ENCODE data around the gene FUCA2. TPM values are rescaled to one million over a fixed set of nuclear protein-coding genes. Genes with fewer than 3 reads are reported as not detected.
A peak's percentile ranks its signal among the peaks of the same experiment; 100 is the strongest.

FUCA2 gene
- total RNA-seq, 2 donors from 2014 or later: 10.4 to 14.0 TPM

GRCh38 chr6:143506199-143506598, 5.3 kb downstream of the FUCA2 start:
- no peaks in the 10 kb centered on the region for H3K9me3 Mint-ChIP-seq
- H3K4me3 Mint-ChIP-seq: no peak overlapping the region
- no peak for DNase-seq
- no peak for ATAC-seq (replicated peaks in 1 of 2)
- no peaks in the 10 kb centered on the region for H3K27me3 Mint-ChIP-seq (ENCODE audit: low read depth)
- H3K4me1 Mint-ChIP-seq (ENCODE audit: low read depth): peaks cover 33% of the 10 kb centered on the region
- H3K27ac Mint-ChIP-seq: no peak overlapping the region
- peaks cover 3 to 6% of the 10 kb centered on the region in 2 donors for H3K36me3 Mint-ChIP-seq (ENCODE audit: insufficient read depth in 2 of 2)

- Mint-ChIP-seq H3K27me3 (ENCODE audit: low read depth) (no peaks in the 10 kb centered on the region), H3K4me1 (ENCODE audit: low read depth) (peaks cover 28% of the 10 kb centered on the region), H3K36me3 (ENCODE audit: insufficient read depth in 2 of 2) (peaks cover 0 to 6% of the 10 kb centered on the region in 2 donors), H3K27ac (peak overlapping the region; percentile 87), H3K4me3 (peak overlapping the region in 1 of 2 donors; percentile 62), H3K9me3 (no peaks in the 10 kb centered on the region)
- peak; percentile 72 to 96 for ATAC-seq (replicated peaks in 1 of 2)
- DNase-seq: no peak
These were observed 6.0 kb downstream of the FUCA2 start for GRCh38 chr6:143505537-143505936.

GRCh38 chr6:143505111-143505510, 6.4 kb downstream of the FUCA2 start:
- H3K4me3 Mint-ChIP-seq: peak overlapping the region in 1 of 2 donors; percentile 62
- H3K27ac Mint-ChIP-seq: peak overlapping the region; percentile 87
- peaks cover 24% of the 10 kb centered on the region for H3K4me1 Mint-ChIP-seq (ENCODE audit: low read depth)
- peaks cover 0 to 6% of the 10 kb centered on the region in 2 donors for H3K36me3 Mint-ChIP-seq (ENCODE audit: insufficient read depth in 2 of 2)
- H3K27me3 Mint-ChIP-seq (ENCODE audit: low read depth): no peaks in the 10 kb centered on the region
- no peaks in the 10 kb centered on the region for H3K9me3 Mint-ChIP-seq
- no peak for DNase-seq
- peak; percentile 50 to 66 for ATAC-seq (replicated peaks in 1 of 2)

- no peak overlapping the region for H3K4me3 Mint-ChIP-seq
- no peaks in the 10 kb centered on the region for H3K9me3 Mint-ChIP-seq
- H3K27ac Mint-ChIP-seq: no peak overlapping the region
- no peak for ATAC-seq (replicated peaks in 1 of 2)
- H3K36me3 Mint-ChIP-seq (ENCODE audit: insufficient read depth in 2 of 2): peaks cover 0 to 6% of the 10 kb centered on the region in 2 donors
- peaks cover 18% of the 10 kb centered on the region for H3K4me1 Mint-ChIP-seq (ENCODE audit: low read depth)
- no peak for DNase-seq
- H3K27me3 Mint-ChIP-seq (ENCODE audit: low read depth): no peaks in the 10 kb centered on the region
These were observed 7.2 kb downstream of the FUCA2 start for GRCh38 chr6:143504369-143504768.

GRCh38 chr6:143501851-143502250, 9.7 kb downstream of the FUCA2 start:
- no peak for DNase-seq
- H3K36me3 Mint-ChIP-seq (ENCODE audit: insufficient read depth in 2 of 2): peaks cover 2 to 11% of the 10 kb centered on the region in 2 donors
- H3K27ac Mint-ChIP-seq: no peak overlapping the region
- ATAC-seq (replicated peaks in 1 of 2): no peak
- peaks cover 0 to 5% of the 10 kb centered on the region in 2 donors for H3K9me3 Mint-ChIP-seq
- peaks cover 24% of the 10 kb centered on the region for H3K4me1 Mint-ChIP-seq (ENCODE audit: low read depth)
- no peak overlapping the region for H3K4me3 Mint-ChIP-seq
- H3K27me3 Mint-ChIP-seq (ENCODE audit: low read depth): no peaks in the 10 kb centered on the region

GRCh38 chr6:143498428-143498827, 13.1 kb downstream of the FUCA2 start:
- Mint-ChIP-seq H3K4me3 (no peak overlapping the region), H3K36me3 (ENCODE audit: insufficient read depth in 2 of 2) (peaks cover 2 to 8% of the 10 kb centered on the region in 2 donors), H3K27ac (no peak overlapping the region), H3K9me3 (peaks cover 0 to 5% of the 10 kb centered on the region in 2 donors), H3K4me1 (ENCODE audit: low read depth) (peaks cover 12% of the 10 kb centered on the region), H3K27me3 (ENCODE audit: low read depth) (no peaks in the 10 kb centered on the region)
- ATAC-seq (replicated peaks in 1 of 2) (no peak), DNase-seq (no peak)

- Mint-ChIP-seq H3K4me3 (no peak overlapping the region), H3K9me3 (peaks cover 0 to 5% of the 10 kb centered on the region in 2 donors), H3K27ac (no peak overlapping the region), H3K27me3 (ENCODE audit: low read depth) (no peaks in the 10 kb centered on the region), H3K4me1 (ENCODE audit: low read depth) (peaks cover 12% of the 10 kb centered on the region), H3K36me3 (ENCODE audit: insufficient read depth in 2 of 2) (peaks cover 2 to 8% of the 10 kb centered on the region in 2 donors)
- ATAC-seq (replicated peaks in 1 of 2) (no peak), DNase-seq (no peak)
These were observed 14.5 kb downstream of the FUCA2 start for GRCh38 chr6:143496974-143497373.

- H3K9me3 Mint-ChIP-seq: no peaks in the 10 kb centered on the region
- H3K4me1 Mint-ChIP-seq (ENCODE audit: low read depth): no peaks in the 10 kb centered on the region
- no peak overlapping the region for H3K27ac Mint-ChIP-seq
- no peak for DNase-seq
- no peak overlapping the region for H3K4me3 Mint-ChIP-seq
- peaks cover 0 to 1% of the 10 kb centered on the region in 2 donors for H3K36me3 Mint-ChIP-seq (ENCODE audit: insufficient read depth in 2 of 2)
- no peak for ATAC-seq (replicated peaks in 1 of 2)
- H3K27me3 Mint-ChIP-seq (ENCODE audit: low read depth): no peaks in the 10 kb centered on the region
These were observed 20.7 kb downstream of the FUCA2 start for GRCh38 chr6:143490775-143491174.

GRCh38 chr6:143490244-143490643, 21.3 kb downstream of the FUCA2 start:
- no peak for ATAC-seq (replicated peaks in 1 of 2)
- no peaks in the 10 kb centered on the region for H3K4me1 Mint-ChIP-seq (ENCODE audit: low read depth)
- H3K27me3 Mint-ChIP-seq (ENCODE audit: low read depth): no peaks in the 10 kb centered on the region
- no peaks in the 10 kb centered on the region for H3K9me3 Mint-ChIP-seq
- H3K36me3 Mint-ChIP-seq (ENCODE audit: insufficient read depth in 2 of 2): peaks cover 0 to 1% of the 10 kb centered on the region in 2 donors
- H3K27ac Mint-ChIP-seq: no peak overlapping the region
- DNase-seq: no peak
- no peak overlapping the region for H3K4me3 Mint-ChIP-seq

- Mint-ChIP-seq H3K27ac (no peak overlapping the region), H3K27me3 (ENCODE audit: low read depth) (no peaks in the 10 kb centered on the region), H3K4me3 (no peak overlapping the region), H3K4me1 (ENCODE audit: low read depth) (no peaks in the 10 kb centered on the region), H3K36me3 (ENCODE audit: insufficient read depth in 2 of 2) (no peaks in the 10 kb centered on the region), H3K9me3 (no peaks in the 10 kb centered on the region)
- ATAC-seq (replicated peaks in 1 of 2): no peak
- no peak for DNase-seq
These were observed 24.8 kb downstream of the FUCA2 start for GRCh38 chr6:143486752-143487151.

- H3K36me3 Mint-ChIP-seq (ENCODE audit: insufficient read depth in 2 of 2): no peaks in the 10 kb centered on the region
- H3K4me1 Mint-ChIP-seq (ENCODE audit: low read depth): no peaks in the 10 kb centered on the region
- no peak overlapping the region for H3K27ac Mint-ChIP-seq
- H3K27me3 Mint-ChIP-seq (ENCODE audit: low read depth): no peaks in the 10 kb centered on the region
- no peaks in the 10 kb centered on the region for H3K9me3 Mint-ChIP-seq
- DNase-seq: no peak
- no peak overlapping the region for H3K4me3 Mint-ChIP-seq
- no peak for ATAC-seq (replicated peaks in 1 of 2)
These were observed 25.6 kb downstream of the FUCA2 start for GRCh38 chr6:143485967-143486366.

- Mint-ChIP-seq H3K4me1 (ENCODE audit: low read depth) (no peaks in the 10 kb centered on the region), H3K27ac (no peak overlapping the region), H3K9me3 (no peaks in the 10 kb centered on the region), H3K4me3 (no peak overlapping the region), H3K36me3 (ENCODE audit: insufficient read depth in 2 of 2) (no peaks in the 10 kb centered on the region), H3K27me3 (ENCODE audit: low read depth) (no peaks in the 10 kb centered on the region)
- no peak for DNase-seq
- ATAC-seq (replicated peaks in 1 of 2): no peak
These were observed 28.9 kb downstream of the FUCA2 start for GRCh38 chr6:143482593-143482992.

- ATAC-seq (replicated peaks in 1 of 2): no peak
These were observed 32.9 kb downstream of the FUCA2 start for GRCh38 chr6:143478479-143479062.

GRCh38 chr6:143476545-143476944, 35.0 kb downstream of the FUCA2 start:
- peaks cover 5 to 21% of the 10 kb centered on the region in 2 donors for H3K36me3 Mint-ChIP-seq (ENCODE audit: insufficient read depth in 2 of 2)

More at GRCh38 chr6:143478479-143479062, 32.9 kb downstream of the FUCA2 start:
- Mint-ChIP-seq H3K4me1 (ENCODE audit: low read depth) (no peaks in the 10 kb centered on the region), H3K36me3 (ENCODE audit: insufficient read depth in 2 of 2) (peaks cover 5 to 10% of the 10 kb centered on the region in 2 donors), H3K4me3 (no peak overlapping the region), H3K9me3 (no peaks in the 10 kb centered on the region), H3K27ac (no peak overlapping the region), H3K27me3 (ENCODE audit: low read depth) (no peaks in the 10 kb centered on the region)
- no peak for DNase-seq

More at GRCh38 chr6:143476545-143476944, 35.0 kb downstream of the FUCA2 start:
- DNase-seq (no peak), ATAC-seq (replicated peaks in 1 of 2) (no peak)
- no peaks in the 10 kb centered on the region for H3K27me3 Mint-ChIP-seq (ENCODE audit: low read depth)
- no peak overlapping the region for H3K4me3 Mint-ChIP-seq
- H3K4me1 Mint-ChIP-seq (ENCODE audit: low read depth): no peaks in the 10 kb centered on the region
- no peaks in the 10 kb centered on the region for H3K9me3 Mint-ChIP-seq
- H3K27ac Mint-ChIP-seq: no peak overlapping the region

Data from activated T-cell treated with anti-CD3 and anti-CD28 coated beads, Interleukin-2, amount 50 U/mL, for 72 hours (primary cell).